Activated CD8-positive, alpha-beta T cell treated with anti-CD3 and anti-CD28 coated beads for 36 hours (primary cell): ENCODE data around the gene ZNF92. TPM values are rescaled to one million over a fixed set of nuclear protein-coding genes. Genes with fewer than 3 reads are reported as not detected.
A peak's percentile ranks its signal among the peaks of the same experiment; 100 is the strongest.
"Not testable (repeated sequence)": the region's sequence is repeated elsewhere in the genome, so short reads cannot be mapped to it uniquely, and the experiment has no call there.

Experiments used
- ATAC-seq: fragments of 200-7000 bp; cut with Tn5 transposase; one replicate; pipeline ENCODE4 v1.10.0; 2021; ENCODE audit warnings: mild to moderate bottlenecking, moderate library complexity
- CTCF ChIA-PET: fragments of 350-600 bp; sonication (Branson Sonifier 250); formaldehyde crosslinking; loops from one replicate; lab custom pipeline; 2021; ENCODE audit warnings: antibody characterized with exemption; lab: Charles Lee
- POLR2A ChIA-PET: fragments of 350-600 bp; sonication (Branson Sonifier 250); formaldehyde crosslinking; loops from one replicate; lab custom pipeline; 2021; ENCODE audit warnings: antibody characterized with exemption; lab: Charles Lee
- DNase-seq: peaks from one replicate; pipeline ENCODE4 v3.0.0-alpha.2; 2020
- H3K27ac Mint-ChIP-seq: one replicate; pipeline ENCODE4 v1.8.0; 2021; ENCODE audit warnings: mild to moderate bottlenecking, mixed read lengths
- H3K27me3 Mint-ChIP-seq: one replicate; pipeline ENCODE4 v1.8.0; 2021; ENCODE audit warnings: mixed read lengths
- H3K36me3 Mint-ChIP-seq: one replicate; pipeline ENCODE4 v1.8.0; 2021; ENCODE audit warnings: low read depth, mixed read lengths
- H3K4me1 Mint-ChIP-seq: one replicate; pipeline ENCODE4 v1.8.0; 2021; ENCODE audit warnings: low read depth, mixed read lengths
- H3K4me3 Mint-ChIP-seq: one replicate; pipeline ENCODE4 v1.8.0; 2021; ENCODE audit warnings: mild to moderate bottlenecking, moderate library complexity, mixed read lengths
- H3K9me3 Mint-ChIP-seq: one replicate; pipeline ENCODE4 v1.8.0; 2021; ENCODE audit warnings: mixed read lengths
- CTCF ChIP-seq: fragments of 200-600 bp; IDR thresholded peaks from one replicate; pipeline ENCODE4 v1.8.0; 2022; ENCODE audit warnings: antibody characterized with exemption, mild to moderate bottlenecking
- intact Hi-C: fragments of 100-400 bp; cut with micrococcal nuclease; formaldehyde crosslinking; loops from one replicate; pipeline ENCODE4 v1.10.0; 2022
- total RNA-seq, 2 experiments: library from RNA; stranded (reverse); gene quantifications; one replicate each; pipeline ENCODE4 v1.2.3, GENCODE V29; 2021

ZNF92 gene
- total RNA-seq, 2 experiments from 2014 or later: 13.7 to 13.8 TPM

- ChIA-PET POLR2A (no interaction called here), CTCF (no interaction called here)
- Mint-ChIP-seq H3K36me3 (peaks cover 4% of the 10 kb centered on the region), H3K4me1 (no peaks in the 10 kb centered on the region), H3K27me3 (peaks cover 2% of the 10 kb centered on the region), H3K4me3 (no peak overlapping the region), H3K27ac (no peak overlapping the region), H3K9me3 (peaks cover 14% of the 10 kb centered on the region)
- DNase-seq (no peak), ATAC-seq (no peak)
- intact Hi-C loops: no loop called here
- TF ChIP-seq CTCF: no peak
Measured at GRCh38 chr7:65411249-65411648, 37.6 kb downstream of the ZNF92 start.

GRCh38 chr7:65422670-65423069, 49.0 kb downstream of the ZNF92 start:
- DNase-seq (no peak), ATAC-seq (no peak)
- Mint-ChIP-seq H3K36me3 (peaks cover 3% of the 10 kb centered on the region), H3K27me3 (peaks cover 1% of the 10 kb centered on the region), H3K9me3 (peaks cover 29% of the 10 kb centered on the region), H3K4me3 (no peak overlapping the region), H3K4me1 (no peaks in the 10 kb centered on the region), H3K27ac (no peak overlapping the region)
- TF ChIP-seq CTCF: no peak
- ChIA-PET CTCF (no interaction called here), POLR2A (no interaction called here)
- intact Hi-C loops: no loop called here

GRCh38 chr7:65423286-65423685, 49.6 kb downstream of the ZNF92 start:
- H3K9me3 Mint-ChIP-seq: peaks cover 33% of the 10 kb centered on the region
- H3K36me3 Mint-ChIP-seq, POLR2A ChIA-PET, CTCF ChIA-PET, H3K4me1 Mint-ChIP-seq, ATAC-seq, H3K4me3 Mint-ChIP-seq, DNase-seq, H3K27ac Mint-ChIP-seq, intact Hi-C loops, H3K27me3 Mint-ChIP-seq: not testable (repeated sequence)

GRCh38 chr7:65429642-65430343, 56.1 kb downstream of the ZNF92 start:
- Mint-ChIP-seq H3K36me3 (peaks cover 4% of the 10 kb centered on the region), H3K4me1 (no peaks in the 10 kb centered on the region), H3K9me3 (peaks cover 32% of the 10 kb centered on the region), H3K4me3 (no peak overlapping the region), H3K27ac (no peak overlapping the region), H3K27me3 (no peaks in the 10 kb centered on the region)
- intact Hi-C loops: no loop called here
- ChIA-PET POLR2A (no interaction called here), CTCF (no interaction called here)
- no peak for TF ChIP-seq CTCF
- peak; percentile 17 for ATAC-seq
- DNase-seq: no peak

GRCh38 chr7:65430344-65431186, 56.9 kb downstream of the ZNF92 start:
- DNase-seq (no peak), ATAC-seq (no peak)
- TF ChIP-seq CTCF: no peak
- intact Hi-C loops: no loop called here
- ChIA-PET POLR2A (no interaction called here), CTCF (no interaction called here)
- H3K27ac Mint-ChIP-seq: no peak overlapping the region
- no peaks in the 10 kb centered on the region for H3K27me3 Mint-ChIP-seq
- H3K36me3 Mint-ChIP-seq: peaks cover 4% of the 10 kb centered on the region
- peaks cover 28% of the 10 kb centered on the region for H3K9me3 Mint-ChIP-seq
- no peaks in the 10 kb centered on the region for H3K4me1 Mint-ChIP-seq
- no peak overlapping the region for H3K4me3 Mint-ChIP-seq
